PC-9 (cell line): ENCODE results near the gene TEDC2. TPM values are rescaled to one million over a fixed set of nuclear protein-coding genes. Genes with fewer than 3 reads are reported as not detected.
A peak's percentile ranks its signal among the peaks of the same experiment; 100 is the strongest.
"Not testable (repeated sequence)": the region's sequence is repeated elsewhere in the genome, so short reads cannot be mapped to it uniquely, and the experiment has no call there.

Experiments
- BruUV-seq: library from RNA; stranded (reverse); fragments of 400-500 nt; replicated peaks from 2 replicates; lab custom pipeline; 2021; lab: Mats Ljungman, UMichigan
- CTCF ChIA-PET: fragments of 300-600 bp; sonication (Branson Sonifier 250); formaldehyde crosslinking; loops from one replicate; lab custom pipeline; 2022; ENCODE audit warnings: antibody characterized with exemption; lab: Charles Lee
- POLR2A ChIA-PET: fragments of 300-600 bp; sonication (Branson Sonifier 250); formaldehyde crosslinking; loops from one replicate; lab custom pipeline; 2022; ENCODE audit warnings: antibody characterized with exemption; ENCODE audit not compliant: unreplicated experiment; lab: Charles Lee
- DNase-seq, 2 experiments: peaks; one replicate each; pipeline versions ENCODE4 v3.0.0 to v3.0.0-alpha.2; 2015 to 2022; ENCODE audit warnings: mixed read lengths in 1 of 2
- H2AFZ ChIP-seq: fragments of 200-600 bp; sonication (generic); 2 replicates; pipeline ENCODE4 v1.8.1; 2017; ENCODE audit warnings: antibody characterized with exemption
- H3F3A ChIP-seq: fragments of 200-600 bp; sonication (generic); 2 replicates; pipeline ENCODE4 v1.8.1; 2017; ENCODE audit warnings: antibody characterized with exemption, mild to moderate bottlenecking, low read depth; ENCODE audit not compliant: insufficient read depth
- H3K27ac ChIP-seq: fragments of 200-600 bp; sonication (generic); 2 replicates; pipeline ENCODE4 v1.6.1; 2016; ENCODE audit warnings: mixed run types
- H3K27me3 ChIP-seq: fragments of 200-600 bp; sonication (generic); 2 replicates; pipeline ENCODE4 v1.6.1; 2016; ENCODE audit warnings: low read depth, mixed run types; ENCODE audit not compliant: insufficient read depth
- H3K36me3 ChIP-seq: fragments of 200-600 bp; sonication (generic); 2 replicates; pipeline ENCODE4 v1.6.1; 2016; ENCODE audit warnings: low read depth, mixed run types
- H3K4me1 ChIP-seq: fragments of 200-600 bp; sonication (generic); replicated peaks from 2 replicates; pipeline ENCODE4 v1.6.1; 2016; ENCODE audit warnings: mixed run types; ENCODE audit not compliant: insufficient read depth
- H3K4me2 ChIP-seq: fragments of 200-600 bp; sonication (generic); 2 replicates; pipeline ENCODE4 v1.6.1; 2017; ENCODE audit warnings: mixed run types
- H3K4me3 ChIP-seq: fragments of 200-600 bp; sonication (generic); 2 replicates; pipeline ENCODE4 v1.6.1; 2016; ENCODE audit warnings: mixed run types
- H3K79me2 ChIP-seq: fragments of 200-600 bp; sonication (generic); 2 replicates; pipeline ENCODE4 v1.6.1; 2017; ENCODE audit warnings: low read depth, mixed run types
- H3K9me2 ChIP-seq: fragments of 200-600 bp; sonication (generic); 2 replicates; pipeline ENCODE4 v1.8.1; 2017; ENCODE audit warnings: mild to moderate bottlenecking; ENCODE audit not compliant: insufficient read depth
- H3K9me3 ChIP-seq: fragments of 200-600 bp; sonication (generic); 2 replicates; pipeline ENCODE4 v1.8.1; 2016; ENCODE audit warnings: low read depth; ENCODE audit not compliant: insufficient read depth
- H4K20me1 ChIP-seq: fragments of 200-600 bp; sonication (generic); 2 replicates; pipeline ENCODE4 v1.8.1; 2017; ENCODE audit not compliant: insufficient read depth
- CTCF ChIP-seq: fragments of 200-600 bp; sonication (generic); conservative IDR thresholded peaks from 2 replicates; pipeline ENCODE4 v1.6.1; 2017; ENCODE audit warnings: mixed run types, antibody characterized with exemption, mild to moderate bottlenecking, moderate library complexity
- EZH2 ChIP-seq: fragments of 200-600 bp; sonication (generic); IDR thresholded peaks from 2 replicates; pipeline ENCODE4 v1.8.0; 2017; ENCODE audit warnings: antibody characterized with exemption, low read depth
- intact Hi-C: fragments of 100-400 bp; cut with micrococcal nuclease; formaldehyde crosslinking; loops from one replicate; pipeline ENCODE4 v1.10.0; 2022; ENCODE audit not compliant: unreplicated experiment
- total RNA-seq: library from RNA; stranded (reverse); gene quantifications from 2 replicates; pipeline ENCODE4 v1.2.3, GENCODE V29; 2021

The TEDC2 gene
- total RNA-seq, 1 experiment from 2014 or later, result 26.3 TPM

- peaks cover 40% of the 10 kb centered on the region for H3K79me2 ChIP-seq
- BruUV-seq, result TSS peak; percentile 29
Measured at GRCh38 chr16:2429771-2430663, 29.9 kb upstream of the TEDC2 start.

DNA sequence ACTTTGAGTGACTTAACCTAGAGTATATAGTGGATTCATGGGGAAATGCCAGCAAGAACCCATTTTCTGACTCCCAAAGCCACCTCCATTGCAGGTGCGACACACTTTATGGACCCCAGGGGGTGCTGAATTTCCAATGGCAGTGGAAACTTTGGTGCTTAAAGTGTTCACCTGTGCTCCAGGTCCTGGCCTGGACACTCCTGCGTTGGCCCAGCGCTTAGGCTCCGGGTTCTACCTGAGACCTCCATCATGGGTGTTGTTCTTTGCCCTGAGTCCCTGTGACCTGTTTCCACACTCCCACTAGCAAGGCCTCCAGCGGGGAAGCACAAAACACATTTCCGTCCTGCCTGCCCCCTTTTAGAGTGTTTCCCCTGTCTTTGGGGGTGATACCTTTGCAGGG lies 27.6 kb upstream of the TEDC2 start:
- no peak for TF ChIP-seq EZH2
- peak; percentile 26; the same call in 1 of the 2 replicates for TF ChIP-seq CTCF
- H3K4me3 ChIP-seq, result no peak overlapping the region
- H3K36me3 ChIP-seq, result peaks cover 6% of the 10 kb centered on the region; the same call in 1 of the 2 replicates
- no peak overlapping the region for H2AFZ ChIP-seq
- H3K4me1 ChIP-seq, result peaks cover 25% of the 10 kb centered on the region
- no TSS peak for BruUV-seq
- intact Hi-C loops, result no loop called here
- no peak for DNase-seq
- H3K9me2 ChIP-seq, result no peaks in the 10 kb centered on the region
- no peaks in the 10 kb centered on the region; the same call in 1 of the 2 replicates for H4K20me1 ChIP-seq
- H3K4me2 ChIP-seq, result no peak overlapping the region
- ChIA-PET POLR2A (no interaction called here), CTCF (no interaction called here)
- H3K9me3 ChIP-seq, result no peaks in the 10 kb centered on the region
- peaks cover 20% of the 10 kb centered on the region; the same call in 1 of the 2 replicates for H3F3A ChIP-seq
- H3K27ac ChIP-seq, result no peak overlapping the region
- peaks cover 40% of the 10 kb centered on the region for H3K79me2 ChIP-seq
- H3K27me3 ChIP-seq, result no peaks in the 10 kb centered on the region

More at GRCh38 chr16:2429771-2430663, 29.9 kb upstream of the TEDC2 start:
- peak in 1 of 2 experiments; percentile 25 for DNase-seq
- POLR2A ChIA-PET, result interaction anchor here (0.7 kb wide), 1 partner anchor 354 kb away, joined by 3 read pairs; no protein-coding TSS in a partner anchor
- peak overlapping the region; percentile 87 for H3K4me2 ChIP-seq
- H2AFZ ChIP-seq, result peak overlapping the region; percentile 91
- H3K36me3 ChIP-seq, result no peaks in the 10 kb centered on the region; the same call in 1 of the 2 replicates
- TF ChIP-seq EZH2 (no peak), CTCF (peak; percentile 42; the same call in 1 of the 2 replicates)
- no peaks in the 10 kb centered on the region for H3K9me2 ChIP-seq
- no peaks in the 10 kb centered on the region for H3K9me3 ChIP-seq
- peaks cover 40% of the 10 kb centered on the region for H3K4me1 ChIP-seq
- H4K20me1 ChIP-seq, result no peaks in the 10 kb centered on the region; the same call in 1 of the 2 replicates
- H3K27me3 ChIP-seq, result no peaks in the 10 kb centered on the region
- intact Hi-C loops, result loop anchor here (2.0 to 5.0 kb wide), 3 partner anchors 72 to 161 kb away; partner anchors contain the start of genes ABCA3 and RNPS1
- peaks cover 23% of the 10 kb centered on the region; the same call in 1 of the 2 replicates for H3F3A ChIP-seq
- H3K4me3 ChIP-seq, result peak overlapping the region; percentile 99
- H3K27ac ChIP-seq, result no peak overlapping the region
- CTCF ChIA-PET, result interaction anchor here (0.7 to 0.9 kb wide), 2 partner anchors 28 to 178 kb away, joined by 3 read pairs; no protein-coding TSS in a partner anchor

- POLR2A ChIA-PET, result no interaction called here
- CTCF ChIA-PET, result no interaction called here
- BruUV-seq, result no TSS peak
- H3K4me1 ChIP-seq, result peaks cover 18% of the 10 kb centered on the region
- no peaks in the 10 kb centered on the region for H3K9me3 ChIP-seq
- H3K4me2 ChIP-seq, result no peak overlapping the region
- H3K4me3 ChIP-seq, result no peak overlapping the region
- H3K27ac ChIP-seq, result no peak overlapping the region
- peaks cover 13% of the 10 kb centered on the region; the same call in 1 of the 2 replicates for H3F3A ChIP-seq
- DNase-seq, result no peak
- H3K36me3 ChIP-seq, result peaks cover 6% of the 10 kb centered on the region; the same call in 1 of the 2 replicates
- H3K9me2 ChIP-seq, result no peaks in the 10 kb centered on the region
- peaks cover 40% of the 10 kb centered on the region for H3K79me2 ChIP-seq
- no peaks in the 10 kb centered on the region for H3K27me3 ChIP-seq
- no peak for TF ChIP-seq EZH2
- no peak for TF ChIP-seq CTCF
- H4K20me1 ChIP-seq, result no peaks in the 10 kb centered on the region; the same call in 1 of the 2 replicates
- H2AFZ ChIP-seq, result no peak overlapping the region
- intact Hi-C loops, result no loop called here
Measured at GRCh38 chr16:2432801-2433505, 27.0 kb upstream of the TEDC2 start.

DNA sequence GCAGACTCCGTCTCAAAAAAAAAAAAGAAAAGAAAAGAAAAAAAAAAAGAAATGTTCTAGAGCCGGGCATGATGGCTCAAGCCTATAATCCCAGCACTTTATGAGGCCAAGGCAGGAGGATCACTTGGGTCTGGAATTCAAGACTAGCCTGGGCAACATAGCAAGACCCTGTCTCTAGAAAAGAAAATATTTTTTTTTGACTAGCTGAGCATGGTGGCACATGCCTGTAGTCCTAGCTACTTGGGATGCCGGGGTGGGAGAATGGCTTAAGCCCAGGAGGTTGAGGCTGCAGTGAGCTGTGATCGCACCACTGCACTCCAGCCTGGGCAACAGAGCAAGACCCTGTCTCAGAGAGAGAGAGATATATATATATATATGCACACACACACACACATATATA lies 24.7 kb upstream of the TEDC2 start:
- H3K4me2 ChIP-seq, H2AFZ ChIP-seq, H3K27me3 ChIP-seq, POLR2A ChIA-PET, H3K4me3 ChIP-seq, H3K9me3 ChIP-seq, BruUV-seq, DNase-seq, H4K20me1 ChIP-seq, H3K9me2 ChIP-seq, intact Hi-C loops, CTCF ChIA-PET, H3K27ac ChIP-seq, H3F3A ChIP-seq: not testable (repeated sequence)
- Histone ChIP-seq H3K36me3 (peaks cover 16% of the 10 kb centered on the region; the same call in 1 of the 2 replicates), H3K79me2 (peaks cover 32% of the 10 kb centered on the region), H3K4me1 (peaks cover 10% of the 10 kb centered on the region)
